ENCODE data around the gene RBM7. TPM values are rescaled to one million over a fixed set of nuclear protein-coding genes. Genes with fewer than 3 reads are reported as not detected.

The RBM7 gene
- total and polyA plus RNA-seq, 2 donors from 2014 or later, result 14.6 to 27.8 TPM

DNA sequence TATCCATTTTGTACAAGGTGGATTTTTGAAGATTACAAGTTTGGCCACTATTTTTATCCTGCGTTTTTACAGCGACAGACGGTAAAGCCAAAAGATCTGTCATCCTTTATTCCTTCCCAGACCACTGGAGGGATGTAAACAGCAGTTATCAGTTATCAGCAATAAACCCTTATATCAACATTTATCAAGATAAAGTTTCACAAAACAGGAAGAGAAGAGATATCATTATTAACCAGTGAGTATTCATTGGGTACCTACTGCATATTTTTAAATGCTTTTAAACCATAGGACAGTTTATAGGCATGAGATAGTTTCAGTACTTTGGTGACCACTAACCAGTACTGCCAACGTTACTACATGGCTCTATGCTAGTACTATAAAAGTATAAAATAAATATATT lies 32.9 kb downstream of the RBM7 start:
- H3K36me3 ChIP-seq (ENCODE audit: control insufficient read depth in 2 of 3, insufficient read depth in 3 of 3, low read length in 3 of 3), result no peaks in the 10 kb centered on the region
- H3K4me1 ChIP-seq (ENCODE audit: control insufficient read depth in 2 of 3, insufficient read depth in 2 of 3, low read depth in 1 of 3, low read length in 3 of 3), result no peaks in the 10 kb centered on the region
- H3K27me3 ChIP-seq (ENCODE audit: control insufficient read depth, insufficient read depth, low read length), result no peaks in the 10 kb centered on the region
- TF ChIP-seq, protein P1, sequence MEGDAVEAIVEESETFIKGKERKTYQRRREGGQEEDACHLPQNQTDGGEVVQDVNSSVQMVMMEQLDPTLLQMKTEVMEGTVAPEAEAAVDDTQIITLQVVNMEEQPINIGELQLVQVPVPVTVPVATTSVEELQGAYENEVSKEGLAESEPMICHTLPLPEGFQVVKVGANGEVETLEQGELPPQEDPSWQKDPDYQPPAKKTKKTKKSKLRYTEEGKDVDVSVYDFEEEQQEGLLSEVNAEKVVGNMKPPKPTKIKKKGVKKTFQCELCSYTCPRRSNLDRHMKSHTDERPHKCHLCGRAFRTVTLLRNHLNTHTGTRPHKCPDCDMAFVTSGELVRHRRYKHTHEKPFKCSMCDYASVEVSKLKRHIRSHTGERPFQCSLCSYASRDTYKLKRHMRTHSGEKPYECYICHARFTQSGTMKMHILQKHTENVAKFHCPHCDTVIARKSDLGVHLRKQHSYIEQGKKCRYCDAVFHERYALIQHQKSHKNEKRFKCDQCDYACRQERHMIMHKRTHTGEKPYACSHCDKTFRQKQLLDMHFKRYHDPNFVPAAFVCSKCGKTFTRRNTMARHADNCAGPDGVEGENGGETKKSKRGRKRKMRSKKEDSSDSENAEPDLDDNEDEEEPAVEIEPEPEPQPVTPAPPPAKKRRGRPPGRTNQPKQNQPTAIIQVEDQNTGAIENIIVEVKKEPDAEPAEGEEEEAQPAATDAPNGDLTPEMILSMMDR (IDR thresholded peaks at IDR 0.05; ENCODE audit: borderline replicate concordance, extremely low read depth, insufficient read depth), result no peak
- no peak overlapping the region for H3K9ac ChIP-seq (ENCODE audit: low read length in 3 of 3)
- H3K4me3 ChIP-seq (ENCODE audit: low read length in 3 of 3), result no peak overlapping the region
- H3K27ac ChIP-seq (ENCODE audit: low read depth in 2 of 2, low read length in 2 of 2), result no peak overlapping the region
- intact Hi-C loops (cut with DNase I), result no loop called here
- FAIRE-seq (no peak), DNase-seq (no peak)
- H3K9me3 ChIP-seq (ENCODE audit: control insufficient read depth in 2 of 3, insufficient read depth in 1 of 3, low read length in 3 of 3), result no peaks in the 10 kb centered on the region

DNA sequence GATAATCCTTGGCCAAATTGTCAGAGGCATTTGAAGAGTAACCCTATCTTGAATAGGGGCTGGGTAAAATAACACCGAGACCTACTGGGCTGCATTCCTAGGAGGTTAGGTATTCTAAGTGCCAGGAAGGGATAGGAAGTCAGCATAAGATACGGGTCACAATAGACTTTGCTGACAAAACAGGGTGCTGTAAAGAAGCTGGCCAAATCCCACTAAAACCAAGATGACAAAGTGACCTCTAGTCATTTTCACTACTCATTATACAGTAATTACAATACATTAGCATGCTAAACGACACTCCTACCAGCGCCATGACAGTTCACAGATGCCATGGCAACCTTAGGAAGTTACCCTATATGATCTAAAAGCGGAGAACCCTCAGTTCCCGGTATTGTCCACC lies 37.8 kb downstream of the RBM7 start:
- no peak for FAIRE-seq
- H3K27me3 ChIP-seq (ENCODE audit: control insufficient read depth, insufficient read depth, low read length), result no peaks in the 10 kb centered on the region
- H3K4me1 ChIP-seq (ENCODE audit: control insufficient read depth in 2 of 3, insufficient read depth in 2 of 3, low read depth in 1 of 3, low read length in 3 of 3), result peaks cover 0 to 17% (median 7%) of the 10 kb centered on the region in 3 donors
- TF ChIP-seq, protein P1 (IDR thresholded peaks at IDR 0.05; ENCODE audit: borderline replicate concordance, extremely low read depth, insufficient read depth), result no peak
- H3K27ac ChIP-seq (ENCODE audit: low read depth in 2 of 2, low read length in 2 of 2), result no peak overlapping the region
- intact Hi-C loops (cut with DNase I), result no loop called here
- no peak overlapping the region for H3K4me3 ChIP-seq (ENCODE audit: low read length in 3 of 3)
- no peaks in the 10 kb centered on the region for H3K9me3 ChIP-seq (ENCODE audit: control insufficient read depth in 2 of 3, insufficient read depth in 1 of 3, low read length in 3 of 3)
- DNase-seq, result peak in 2 of 5 donors; percentile 49 to 55
- H3K36me3 ChIP-seq (ENCODE audit: control insufficient read depth in 2 of 3, insufficient read depth in 3 of 3, low read length in 3 of 3), result no peaks in the 10 kb centered on the region
- H3K9ac ChIP-seq (ENCODE audit: low read length in 3 of 3), result no peak overlapping the region

DNA sequence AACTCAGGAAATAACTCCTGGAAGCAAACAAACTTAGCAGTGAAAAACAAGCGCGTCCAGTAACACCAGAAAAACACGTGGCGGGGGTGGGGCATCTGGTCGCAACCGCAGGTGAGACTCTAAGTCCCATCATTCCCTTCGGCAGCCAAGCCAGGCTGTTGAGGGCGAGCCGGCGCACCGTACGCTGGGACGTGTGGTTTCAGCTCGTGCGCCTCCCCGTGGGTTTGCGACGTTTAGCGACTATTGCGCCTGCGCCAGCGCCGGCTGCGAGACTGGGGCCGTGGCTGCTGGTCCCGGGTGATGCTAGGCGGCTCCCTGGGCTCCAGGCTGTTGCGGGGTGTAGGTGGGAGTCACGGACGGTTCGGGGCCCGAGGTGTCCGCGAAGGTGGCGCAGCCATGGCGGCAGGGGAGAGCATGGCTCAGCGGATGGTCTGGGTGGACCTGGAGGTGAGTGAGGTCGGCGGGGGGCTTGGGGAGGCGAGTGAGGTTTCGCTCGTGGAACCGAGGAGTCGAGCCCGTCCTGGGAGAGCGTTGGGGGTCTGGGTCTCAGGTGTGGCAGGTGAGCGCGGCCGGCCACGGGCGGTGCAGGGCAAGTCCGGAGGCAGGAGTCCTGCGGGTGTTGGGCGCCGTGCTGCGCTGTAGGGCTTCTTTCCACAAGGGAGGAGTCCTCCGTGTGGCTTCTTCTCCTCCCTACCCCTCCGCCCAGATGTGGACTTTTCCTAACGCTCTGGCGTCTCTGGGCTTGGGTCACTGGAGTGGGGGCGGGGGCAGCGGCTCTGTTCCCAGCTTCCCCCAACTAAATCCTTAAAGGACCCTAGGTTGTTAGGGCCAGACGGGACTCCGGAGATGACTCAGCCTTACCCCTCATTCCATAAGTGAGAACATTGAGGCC lies 39.0 kb downstream of the RBM7 start, which contains the start of gene REXO2:
Gene REXO2 (plus strand): TSS at position 239 of the 892 bp plus-strand sequence. CDS start 62 bp downstream, at position 301.
- Histone ChIP-seq H3K4me3 (ENCODE audit: low read length in 3 of 3) (peak within 1 kb of the TSS; percentile 85 to 96 (median 86)), H3K9me3 (ENCODE audit: control insufficient read depth in 2 of 3, insufficient read depth in 1 of 3, low read length in 3 of 3) (no peaks in the 10 kb centered on the region), H3K27ac (ENCODE audit: low read depth in 2 of 2, low read length in 2 of 2) (peak within 1 kb of the TSS; percentile 71 to 87), H3K9ac (ENCODE audit: low read length in 3 of 3) (peak within 1 kb of the TSS; percentile 83 to 96 (median 85)), H3K27me3 (ENCODE audit: control insufficient read depth, insufficient read depth, low read length) (no peaks in the 10 kb centered on the region), H3K36me3 (ENCODE audit: control insufficient read depth in 2 of 3, insufficient read depth in 3 of 3, low read length in 3 of 3) (no peaks in the 10 kb centered on the region), H3K4me1 (ENCODE audit: control insufficient read depth in 2 of 3, insufficient read depth in 2 of 3, low read depth in 1 of 3, low read length in 3 of 3) (peaks cover 0 to 25% (median 10%) of the 10 kb centered on the region in 3 donors)
- peak; percentile 93 to 98 (median 97) for DNase-seq
- peak; percentile 84 for FAIRE-seq
- TF ChIP-seq, protein P1 (IDR thresholded peaks at IDR 0.05; ENCODE audit: borderline replicate concordance, extremely low read depth, insufficient read depth), result peak; percentile 15
- intact Hi-C loops (cut with DNase I), result no loop called here

Data from kidney (tissue), 14 donors.